GM10847 (cell line): Measurements from ENCODE around the gene PKNOX2.

Experiments used
- POLR2A ChIP-seq: IDR thresholded peaks from 2 replicates; pipeline ENCODE4 v1.6.1; 2011; ENCODE audit not compliant: insufficient read length; ENCODE audit errors: extremely low read depth

The PKNOX2 gene

DNA sequence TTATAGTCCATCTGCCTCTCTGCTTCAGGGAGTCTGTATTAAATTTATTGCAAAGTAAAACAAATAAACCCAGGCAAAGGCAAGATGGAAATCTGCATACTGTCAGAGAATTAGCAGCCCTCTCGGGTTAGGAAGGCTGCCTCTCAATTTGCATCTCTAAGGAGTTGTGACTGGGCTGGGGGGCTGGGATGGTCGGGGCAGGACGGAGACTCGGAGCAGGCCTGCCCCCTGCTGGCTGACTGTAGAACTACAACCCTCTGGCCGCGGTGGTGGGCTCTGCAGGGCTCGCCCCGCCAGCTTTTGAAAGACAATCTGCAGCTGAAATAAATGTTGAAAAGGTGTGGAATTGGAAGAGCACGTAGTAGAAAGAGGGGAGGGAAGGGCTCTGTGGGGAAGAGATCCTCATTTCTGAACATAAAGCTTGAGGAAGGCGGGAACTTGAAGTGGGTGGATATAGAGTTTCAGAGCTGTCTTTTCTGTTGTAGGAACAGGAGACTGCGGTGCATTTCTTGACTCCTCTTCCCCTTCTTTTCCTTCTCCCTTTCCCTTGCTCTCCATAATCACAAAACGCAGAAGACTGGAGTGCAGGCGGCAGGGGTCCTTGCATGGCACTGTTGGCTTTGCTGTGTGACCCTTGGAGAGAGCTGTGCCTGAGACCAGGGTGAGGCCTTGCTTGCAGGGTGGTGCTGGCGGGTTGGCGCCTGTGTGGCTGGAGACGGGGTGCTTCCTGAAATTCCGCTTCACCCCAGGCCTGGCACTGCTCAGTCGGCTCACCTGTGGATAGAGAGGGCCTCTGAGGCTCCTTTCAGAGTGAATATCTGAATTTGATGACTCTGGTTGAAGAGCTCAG lies 22.6 kb upstream of the PKNOX2 start:
- no peak for TF ChIP-seq POLR2A

DNA sequence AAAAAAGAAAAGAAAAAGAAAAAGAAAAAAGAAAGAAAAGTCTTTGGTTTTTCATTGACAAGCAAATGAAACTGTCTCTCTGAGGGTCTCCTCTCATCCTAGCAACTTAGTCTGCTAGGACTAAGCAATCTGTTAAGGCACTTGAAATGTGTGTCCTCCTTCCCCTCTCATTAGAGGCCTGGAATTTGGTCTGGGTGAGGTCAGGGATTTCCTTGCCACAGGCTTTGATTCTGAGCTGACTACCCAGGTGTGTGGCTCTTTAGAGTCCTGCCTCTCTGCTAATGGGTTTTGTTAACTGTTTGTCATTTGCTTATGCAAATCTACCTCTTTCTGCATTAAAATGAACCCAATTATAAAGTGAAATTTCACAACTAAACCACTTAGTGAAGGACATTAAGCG lies 18.3 kb upstream of the PKNOX2 start:
- TF ChIP-seq POLR2A = no peak

DNA sequence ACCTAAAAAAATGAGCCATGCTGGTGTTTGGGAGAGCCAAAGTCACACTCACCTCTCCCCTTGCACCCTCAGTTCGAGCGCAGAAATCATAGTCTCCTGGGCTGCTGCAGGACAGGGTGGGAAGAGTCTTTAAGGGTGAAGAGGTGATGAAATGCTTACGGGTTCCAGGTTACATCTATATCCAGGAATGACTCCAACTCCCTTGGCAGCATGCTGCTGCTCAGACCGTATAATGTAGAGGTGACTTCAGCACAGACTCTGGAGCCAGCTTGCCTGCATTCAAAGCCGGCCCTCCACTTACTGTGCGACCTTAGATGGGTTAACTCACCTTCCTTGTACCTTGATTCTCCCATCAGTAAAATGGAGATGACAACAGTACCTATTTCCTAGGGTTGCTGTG lies 17.3 kb upstream of the PKNOX2 start:
- no peak for TF ChIP-seq POLR2A

DNA sequence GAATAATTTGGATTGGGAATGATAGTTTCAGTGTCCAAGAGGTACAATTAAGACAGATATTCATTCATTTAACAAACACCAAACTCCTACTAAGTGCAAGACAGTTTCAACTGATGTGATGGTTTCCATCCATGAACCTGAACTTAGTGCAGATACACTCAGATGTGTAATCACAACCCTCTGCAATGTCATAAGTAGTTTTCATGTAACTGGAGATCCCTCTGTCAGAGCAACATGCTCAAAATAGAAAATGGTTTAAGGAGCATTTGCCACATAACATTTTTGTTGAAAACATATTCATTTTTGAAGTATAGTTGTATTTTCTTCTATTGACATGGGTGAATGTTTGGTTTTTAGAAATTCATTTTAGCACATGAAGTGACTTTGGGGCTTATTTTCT lies 16.5 kb upstream of the PKNOX2 start:
- no peak for TF ChIP-seq POLR2A

DNA sequence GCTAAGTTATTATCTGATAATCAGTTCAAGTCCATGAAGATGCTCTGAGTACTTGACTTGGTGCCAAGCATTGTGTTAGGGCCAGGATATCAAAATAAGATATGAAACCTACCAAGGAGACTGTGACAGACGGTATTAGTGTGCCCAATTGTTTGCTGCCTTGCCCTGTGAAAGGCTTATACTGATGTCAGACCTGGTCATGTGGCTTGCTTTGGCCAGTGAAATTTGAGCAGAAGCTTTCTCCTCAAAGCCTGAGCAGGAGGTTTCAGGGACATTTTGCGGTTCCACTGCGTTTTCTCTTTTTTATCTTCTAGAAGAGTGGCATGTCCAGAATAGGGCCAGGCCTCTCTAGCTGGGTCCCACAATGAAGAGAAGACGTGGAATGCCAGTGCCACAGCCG lies 15.8 kb upstream of the PKNOX2 start:
- no peak for TF ChIP-seq POLR2A

DNA sequence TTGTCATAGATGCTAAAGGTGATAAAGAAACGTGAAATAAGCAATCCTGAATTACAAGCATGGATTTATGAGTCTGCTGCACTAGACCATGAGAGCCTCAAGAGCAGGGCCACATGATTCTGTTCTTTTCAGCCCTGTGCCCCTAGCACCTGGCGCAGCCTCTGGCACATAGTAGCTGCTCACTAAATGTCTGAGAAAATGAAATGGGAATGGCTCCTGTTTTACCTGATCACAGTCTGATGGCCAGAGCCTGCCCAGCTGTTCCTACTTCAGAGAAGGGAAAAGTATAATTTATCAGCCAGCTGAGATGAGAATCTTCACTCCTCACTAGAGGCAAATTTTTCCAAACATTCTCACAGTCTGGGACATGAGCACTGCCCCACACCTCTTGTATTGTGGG lies 10.7 kb upstream of the PKNOX2 start:
- no peak for TF ChIP-seq POLR2A

DNA sequence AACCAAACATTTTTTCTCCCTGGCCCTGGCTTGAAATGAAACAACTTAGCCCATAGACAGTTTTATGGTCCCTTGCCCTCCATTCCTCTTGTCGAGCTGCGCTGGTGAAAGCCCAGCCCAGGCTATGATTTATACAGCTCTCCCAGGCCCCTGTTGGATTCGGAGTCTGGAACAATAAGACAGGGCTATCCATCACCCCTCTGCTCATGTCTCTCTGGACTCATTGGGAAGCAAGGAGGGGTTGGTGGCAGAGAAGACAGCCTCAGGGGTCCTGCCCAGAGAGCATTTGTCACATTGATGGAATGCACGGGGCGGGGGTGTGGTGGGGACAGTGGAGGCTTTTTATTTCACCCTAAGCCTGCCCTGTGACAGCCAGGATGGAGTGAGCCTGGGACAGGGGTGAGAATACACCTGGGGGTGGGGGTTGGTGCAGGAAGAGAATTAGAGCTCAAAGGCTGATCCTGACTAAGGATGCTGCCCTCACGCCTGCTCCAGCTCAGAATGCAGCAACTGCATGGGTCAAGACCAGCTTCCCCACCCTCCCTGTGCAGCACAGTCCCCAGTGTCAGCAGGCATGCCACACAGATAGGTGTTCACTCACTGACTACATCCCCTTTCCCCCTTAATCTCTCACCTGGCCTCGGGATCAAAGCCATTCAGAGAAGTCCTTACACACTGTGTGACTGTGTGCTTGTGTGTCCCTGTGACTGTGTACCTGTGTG lies 10.0 kb upstream of the PKNOX2 start:
- no peak for TF ChIP-seq POLR2A

DNA sequence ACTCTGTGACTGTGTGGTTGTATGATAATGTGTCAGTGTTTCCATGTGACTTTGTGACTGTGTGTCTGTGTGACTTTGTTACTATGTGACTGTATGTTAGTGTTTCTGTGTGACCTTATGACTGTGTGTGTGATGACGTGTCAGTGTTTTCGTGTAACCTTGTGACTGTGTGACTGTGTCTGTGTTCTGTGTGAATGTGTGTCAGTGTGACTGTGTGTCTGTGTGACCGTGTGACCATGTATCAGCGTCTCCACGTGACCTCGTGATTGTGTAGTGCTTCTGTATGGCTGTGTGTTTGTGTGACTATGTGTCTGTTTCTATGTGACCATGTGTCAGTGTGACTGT lies 9.5 kb upstream of the PKNOX2 start:
- TF ChIP-seq POLR2A = no peak

DNA sequence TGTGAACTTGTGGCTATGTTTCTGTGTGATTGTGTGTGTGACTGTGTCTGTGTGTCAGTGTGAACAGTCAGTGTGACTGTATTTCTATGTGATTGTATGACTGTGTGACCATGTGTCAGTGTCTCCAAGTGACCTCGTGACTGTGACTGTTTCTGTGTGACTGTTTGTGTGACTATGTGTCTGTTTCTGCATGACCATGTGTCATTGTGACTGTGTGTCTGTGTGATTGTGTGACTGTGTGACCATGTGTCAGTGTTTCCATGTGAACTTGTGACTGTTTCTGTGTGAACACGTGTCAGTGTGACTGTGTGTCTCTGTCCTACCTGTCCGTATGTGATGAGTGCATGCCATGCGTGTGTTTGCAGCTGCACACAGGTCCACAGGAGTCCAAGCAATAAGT lies 8.8 kb upstream of the PKNOX2 start:
- TF ChIP-seq POLR2A = no peak

DNA sequence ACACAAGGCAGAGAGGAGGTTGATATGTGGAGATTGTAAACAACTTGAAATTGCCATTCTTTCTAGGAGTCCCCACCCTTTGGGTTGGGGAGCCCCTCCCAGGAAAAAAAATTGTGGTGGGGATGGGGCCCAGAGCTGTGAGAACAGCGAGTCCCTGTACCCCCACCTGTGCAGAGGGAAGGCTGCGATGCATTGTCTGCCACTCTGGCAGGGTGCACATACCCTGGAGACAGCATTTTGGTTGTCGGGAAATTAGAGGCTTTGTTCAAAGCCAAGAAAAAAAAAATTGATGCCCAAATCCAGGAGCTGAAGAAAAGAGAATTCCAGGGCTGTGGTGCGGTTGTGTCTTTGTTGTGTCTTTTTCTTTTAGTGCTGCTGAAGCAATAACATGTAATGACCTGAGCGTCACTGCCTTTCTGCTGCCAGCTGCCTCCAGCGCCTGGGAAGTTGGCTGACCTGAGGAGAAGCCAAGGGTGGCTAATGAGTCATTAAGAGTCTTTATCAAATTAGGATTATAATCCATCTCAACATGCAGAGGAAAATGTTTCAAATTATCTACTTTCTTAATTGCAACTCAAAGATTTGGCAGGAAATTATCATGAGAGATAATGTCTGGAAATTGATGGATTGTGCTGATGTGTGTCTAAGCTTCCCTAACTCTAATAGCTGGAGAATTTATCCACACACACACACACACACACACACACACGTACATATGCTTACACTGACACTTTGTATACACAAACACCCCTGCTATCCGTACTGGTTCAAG lies 8.0 kb upstream of the PKNOX2 start:
- TF ChIP-seq POLR2A = no peak

DNA sequence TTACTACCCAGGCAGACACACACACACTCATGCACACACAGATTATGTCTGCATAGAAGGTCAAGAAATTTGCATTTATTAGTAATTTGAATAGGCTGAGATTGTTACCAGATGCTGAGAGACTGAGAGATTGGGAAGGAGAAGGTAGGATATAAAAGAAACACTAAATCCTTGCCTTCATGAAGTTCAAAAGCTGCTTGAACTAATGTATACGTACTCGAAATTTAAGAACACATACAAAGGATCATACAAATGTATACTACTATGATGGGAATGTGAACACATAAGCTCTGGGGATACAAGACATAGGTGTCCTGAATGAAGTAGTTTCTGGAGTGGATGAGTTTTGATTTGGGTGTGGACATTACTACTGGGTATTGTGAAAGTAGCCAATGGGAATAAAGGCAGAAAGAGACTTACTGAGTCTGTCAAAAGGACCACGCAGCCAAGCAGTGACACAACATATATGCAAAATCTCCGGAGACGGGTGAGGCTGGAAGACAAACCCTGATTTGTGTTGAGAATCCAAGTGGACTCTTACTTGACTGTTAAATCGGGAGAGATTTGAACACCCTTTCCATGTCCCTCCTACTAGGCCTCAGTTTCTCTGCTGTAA lies 7.3 kb upstream of the PKNOX2 start:
- TF ChIP-seq POLR2A = no peak

DNA sequence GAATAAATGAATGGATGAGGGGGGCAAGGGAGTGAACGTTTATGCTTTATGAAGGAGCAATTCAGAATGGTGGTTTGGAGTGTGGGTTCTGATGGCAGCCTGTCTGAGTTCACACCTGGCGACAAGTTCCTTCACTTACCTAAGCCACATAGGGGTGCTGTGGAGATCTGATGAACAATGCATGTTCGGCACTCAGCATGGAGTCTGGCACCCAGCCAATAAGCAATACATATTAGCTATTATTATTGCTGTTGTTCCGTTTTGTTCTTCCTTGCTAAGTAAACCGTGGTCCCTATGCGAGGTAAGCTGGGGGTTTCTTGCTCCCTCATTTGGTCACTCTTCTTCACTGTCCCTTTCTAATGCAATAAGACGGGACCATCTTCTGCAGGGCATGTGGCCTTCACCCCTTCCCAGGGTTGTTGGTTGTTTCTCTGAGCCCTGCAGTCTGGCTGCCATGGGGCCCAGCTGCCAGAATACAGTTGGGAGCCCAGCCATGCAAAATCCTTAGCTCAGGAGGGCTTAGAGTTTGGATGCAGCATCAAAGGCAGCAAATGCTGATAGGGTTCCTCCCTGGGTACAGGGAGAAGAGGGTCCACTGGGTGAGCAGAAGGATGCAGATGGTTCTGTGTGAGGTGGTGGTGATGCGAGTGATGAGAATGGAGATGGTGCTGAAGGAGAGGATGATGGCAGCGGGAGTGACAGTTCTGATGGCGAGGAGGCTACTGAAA lies 6.4 kb upstream of the PKNOX2 start:
- TF ChIP-seq POLR2A = no peak

DNA sequence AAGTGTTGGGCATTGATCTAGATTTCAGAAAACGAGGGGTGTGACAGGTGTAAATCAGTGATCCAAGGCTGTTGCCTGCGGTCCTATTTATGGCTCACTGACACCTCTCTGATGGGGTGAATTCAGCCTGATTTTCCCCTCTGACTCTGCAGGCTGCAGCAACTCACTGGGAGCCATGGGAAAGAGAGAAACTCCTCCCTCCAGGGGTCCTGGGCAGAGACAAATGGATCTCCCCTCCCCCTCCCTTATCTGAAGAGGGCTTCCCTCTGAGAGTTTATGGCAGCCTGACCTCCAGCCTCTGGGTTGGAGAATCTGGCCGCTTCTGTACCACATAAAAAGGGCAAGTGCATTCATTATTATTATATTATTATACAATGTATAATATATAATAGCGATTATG lies 1.8 kb upstream of the PKNOX2 start:
- TF ChIP-seq POLR2A = no peak

DNA sequence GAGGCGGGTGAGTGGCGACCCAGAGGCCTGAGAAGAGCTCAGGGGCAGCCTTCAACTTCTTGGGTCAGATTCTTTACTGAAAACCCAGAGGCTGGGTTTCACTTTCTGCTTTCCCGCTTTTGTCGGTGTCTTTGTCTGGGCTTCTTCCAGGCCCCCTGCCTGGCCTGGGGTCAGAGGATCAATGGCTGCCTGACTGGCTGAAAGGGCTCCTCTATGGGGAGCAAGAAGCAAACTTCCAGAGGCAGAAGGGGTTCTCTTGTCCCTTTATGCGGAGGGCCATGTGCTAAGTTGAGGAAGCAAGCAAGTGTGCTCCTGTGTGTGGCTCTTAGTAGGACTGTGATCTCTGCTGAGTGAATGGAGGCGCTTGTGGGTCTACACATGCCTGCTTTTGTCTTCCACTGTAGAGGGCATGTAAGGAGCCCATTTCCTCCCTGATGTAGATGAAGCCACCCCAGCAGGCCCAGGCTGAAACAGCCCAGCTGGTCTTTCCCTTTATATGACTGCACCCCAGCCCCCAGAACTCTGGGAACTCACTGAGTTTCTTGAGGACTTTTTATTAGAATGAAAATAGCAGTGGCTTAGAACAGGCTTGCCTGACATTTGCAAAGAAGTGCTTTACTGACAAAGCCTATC lies 1.0 kb upstream of the PKNOX2 start:
- no peak for TF ChIP-seq POLR2A

DNA sequence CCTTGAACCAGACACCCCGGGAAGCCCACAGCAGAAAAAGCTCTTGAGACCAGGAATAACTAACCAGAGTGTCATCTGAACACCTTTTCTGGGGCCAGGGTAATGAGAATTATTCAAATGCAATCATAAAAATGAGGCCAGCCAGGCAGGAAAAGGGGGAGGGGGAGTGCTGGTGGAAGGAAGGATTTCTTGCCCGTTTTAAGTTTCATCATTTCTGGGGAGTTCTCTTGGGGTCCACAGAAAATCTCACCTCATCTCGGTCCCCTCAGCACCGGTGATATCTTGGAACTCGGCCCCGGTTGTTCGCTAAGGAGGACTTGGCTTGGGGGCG lies 495 bp upstream of the PKNOX2 start:
- TF ChIP-seq POLR2A = no peak
